Measurements from ENCODE around the gene PBX1. TPM values are rescaled to one million over a fixed set of nuclear protein-coding genes. Genes with fewer than 3 reads are reported as not detected.

The PBX1 gene
- total RNA-seq, 2 experiments from 2014 or later, result 0.18 to 0.37 TPM

DNA sequence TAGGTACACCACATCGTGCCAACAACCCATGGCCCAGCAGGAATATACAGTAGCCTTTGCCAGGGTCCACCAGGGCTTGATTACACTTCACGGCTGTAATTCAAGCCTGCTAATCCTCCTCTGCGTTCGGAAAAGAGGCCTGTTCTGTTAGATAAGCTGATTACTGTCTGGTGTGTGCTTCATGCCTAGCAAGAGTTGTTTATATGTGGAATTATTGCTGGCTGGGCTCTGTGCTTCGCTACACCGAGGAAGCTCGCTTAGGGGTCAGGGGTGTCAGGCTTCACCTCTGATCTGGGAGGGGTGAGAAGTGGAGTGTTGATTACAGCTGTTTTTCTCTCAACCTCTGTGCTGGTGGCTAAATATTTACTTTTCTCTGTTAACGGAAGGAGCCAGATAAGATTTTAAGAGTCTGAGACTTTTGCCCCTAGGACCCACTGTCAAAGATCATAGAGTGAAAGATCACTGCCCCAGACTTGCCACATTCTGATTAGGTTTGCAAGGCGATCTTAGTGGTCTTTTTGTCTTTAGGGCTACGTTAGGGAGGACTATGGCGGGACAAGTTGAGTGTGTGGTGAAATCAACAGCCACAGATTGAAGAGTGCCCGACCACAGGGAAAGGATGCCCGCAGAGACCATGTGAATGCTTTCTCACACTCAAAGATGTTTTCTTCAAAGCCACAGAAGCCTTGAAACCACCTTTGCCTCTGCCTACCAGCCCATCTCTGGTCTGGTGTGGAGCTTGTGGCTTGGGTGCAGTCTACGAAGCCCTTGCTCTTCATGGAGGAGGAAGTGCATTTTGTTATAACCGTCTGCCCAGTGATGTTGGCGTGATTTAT lies 216.1 kb downstream of the PBX1 start:
- intact Hi-C loops (cut with DNase I, micrococcal nuclease), result no loop called here
- DNase-seq (no peak), ATAC-seq (no peak)
- Mint-ChIP-seq H3K27me3 (peaks cover 2% of the 10 kb centered on the region), H3K9me3 (ENCODE audit: low read depth) (no peaks in the 10 kb centered on the region), H3K4me1 (no peaks in the 10 kb centered on the region), H3K36me3 (ENCODE audit: low read depth) (no peaks in the 10 kb centered on the region), H3K4me3 (no peak overlapping the region), H3K27ac (no peak overlapping the region)
- CTCF ChIA-PET, result no interaction called here
- POLR2A ChIA-PET, result no interaction called here

- POLR2A ChIA-PET, result no interaction called here
- Mint-ChIP-seq H3K36me3 (ENCODE audit: low read depth) (no peaks in the 10 kb centered on the region), H3K27me3 (peaks cover 2% of the 10 kb centered on the region), H3K4me3 (no peak overlapping the region), H3K4me1 (no peaks in the 10 kb centered on the region), H3K27ac (no peak overlapping the region), H3K9me3 (ENCODE audit: low read depth) (no peaks in the 10 kb centered on the region)
- intact Hi-C loops (cut with DNase I, micrococcal nuclease), result no loop called here
- CTCF ChIA-PET, result no interaction called here
- ATAC-seq (no peak), DNase-seq (no peak)
Measured at GRCh38 chr1:164777518-164777917, 218.5 kb downstream of the PBX1 start.

DNA sequence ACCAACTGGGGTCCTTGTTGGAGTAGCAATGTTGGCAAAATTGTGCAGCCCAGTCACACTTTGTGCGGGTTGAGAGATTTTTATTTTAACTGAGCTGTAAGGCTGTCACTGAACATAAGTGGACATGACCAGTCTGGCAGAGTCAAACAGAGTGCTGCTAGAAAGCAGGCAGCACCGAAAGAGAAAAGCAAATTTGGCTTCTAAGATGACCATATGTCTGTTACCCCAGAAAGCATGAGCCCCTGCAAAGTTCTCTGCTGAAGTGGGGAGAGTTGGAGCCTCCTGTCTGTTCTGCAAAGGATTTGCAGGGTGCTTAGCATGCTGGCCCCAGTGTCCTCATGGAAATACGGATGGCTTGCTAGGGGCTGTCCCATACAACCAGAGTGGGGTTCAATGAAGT lies 220.4 kb downstream of the PBX1 start:
- ATAC-seq (no peak), DNase-seq (no peak)
- no peak overlapping the region for H3K4me3 Mint-ChIP-seq
- H3K9me3 Mint-ChIP-seq (ENCODE audit: low read depth), result no peaks in the 10 kb centered on the region
- H3K27me3 Mint-ChIP-seq, result peaks cover 2% of the 10 kb centered on the region
- H3K36me3 Mint-ChIP-seq (ENCODE audit: low read depth), result no peaks in the 10 kb centered on the region
- ChIA-PET CTCF (no interaction called here), POLR2A (no interaction called here)
- intact Hi-C loops (cut with DNase I, micrococcal nuclease), result no loop called here
- H3K27ac Mint-ChIP-seq, result no peak overlapping the region
- H3K4me1 Mint-ChIP-seq, result no peaks in the 10 kb centered on the region

GRCh38 chr1:164780111-164780812 lies 221.3 kb downstream of the PBX1 start:
- Mint-ChIP-seq H3K4me1 (no peaks in the 10 kb centered on the region), H3K36me3 (ENCODE audit: low read depth) (no peaks in the 10 kb centered on the region), H3K4me3 (no peak overlapping the region), H3K9me3 (ENCODE audit: low read depth) (no peaks in the 10 kb centered on the region), H3K27me3 (no peaks in the 10 kb centered on the region), H3K27ac (no peak overlapping the region)
- intact Hi-C loops (cut with DNase I, micrococcal nuclease), result loop anchor here in 1 of 2 experiments (10.0 kb wide), 1 partner anchor 105 kb away; no protein-coding TSS in a partner anchor
- DNase-seq, result no peak
- ATAC-seq, result no peak
- POLR2A ChIA-PET, result no interaction called here
- CTCF ChIA-PET, result no interaction called here

- Mint-ChIP-seq H3K9me3 (ENCODE audit: low read depth) (no peaks in the 10 kb centered on the region), H3K4me3 (no peak overlapping the region), H3K27ac (no peak overlapping the region), H3K36me3 (ENCODE audit: low read depth) (no peaks in the 10 kb centered on the region), H3K27me3 (no peaks in the 10 kb centered on the region), H3K4me1 (no peaks in the 10 kb centered on the region)
- POLR2A ChIA-PET, result no interaction called here
- ATAC-seq (no peak), DNase-seq (no peak)
- CTCF ChIA-PET, result no interaction called here
- intact Hi-C loops (cut with DNase I, micrococcal nuclease), result loop anchor here in 1 of 2 experiments (10.0 kb wide), 1 partner anchor 106 kb away; no protein-coding TSS in a partner anchor
Measured at GRCh38 chr1:164780863-164781262, 221.9 kb downstream of the PBX1 start.

DNA sequence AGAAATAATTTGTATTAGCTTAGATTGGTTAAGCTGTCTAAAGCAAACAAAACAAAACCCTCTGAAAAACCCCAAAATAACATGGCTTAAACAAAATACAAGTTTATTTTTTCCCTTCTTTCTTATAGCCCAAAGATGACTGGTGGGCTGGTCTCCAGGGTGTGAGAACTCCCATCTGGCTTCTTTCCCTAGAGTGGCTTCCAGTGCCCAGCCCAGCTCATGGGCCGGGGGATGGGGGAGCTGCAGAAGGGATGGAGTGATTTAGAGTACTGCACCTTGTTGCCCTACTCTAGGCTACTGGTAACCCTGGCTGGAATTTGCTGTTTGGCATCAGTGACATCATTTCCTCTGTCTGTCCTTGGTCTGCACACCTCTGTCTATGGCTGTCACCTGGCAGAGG lies 223.0 kb downstream of the PBX1 start:
- no peak for DNase-seq
- no peaks in the 10 kb centered on the region for H3K36me3 Mint-ChIP-seq (ENCODE audit: low read depth)
- CTCF ChIA-PET, result interaction anchor here (0.7 to 0.8 kb wide), 2 partner anchors 179 to 1056 kb away, joined by 3 read pairs; no protein-coding TSS in a partner anchor
- intact Hi-C loops (cut with DNase I, micrococcal nuclease), result loop anchor here in 1 of 2 experiments (10.0 kb wide), 1 partner anchor 107 kb away; no protein-coding TSS in a partner anchor
- ATAC-seq, result no peak
- H3K9me3 Mint-ChIP-seq (ENCODE audit: low read depth), result no peaks in the 10 kb centered on the region
- no peak overlapping the region for H3K27ac Mint-ChIP-seq
- POLR2A ChIA-PET, result no interaction called here
- no peaks in the 10 kb centered on the region for H3K4me1 Mint-ChIP-seq
- no peaks in the 10 kb centered on the region for H3K27me3 Mint-ChIP-seq
- H3K4me3 Mint-ChIP-seq, result no peak overlapping the region

DNA sequence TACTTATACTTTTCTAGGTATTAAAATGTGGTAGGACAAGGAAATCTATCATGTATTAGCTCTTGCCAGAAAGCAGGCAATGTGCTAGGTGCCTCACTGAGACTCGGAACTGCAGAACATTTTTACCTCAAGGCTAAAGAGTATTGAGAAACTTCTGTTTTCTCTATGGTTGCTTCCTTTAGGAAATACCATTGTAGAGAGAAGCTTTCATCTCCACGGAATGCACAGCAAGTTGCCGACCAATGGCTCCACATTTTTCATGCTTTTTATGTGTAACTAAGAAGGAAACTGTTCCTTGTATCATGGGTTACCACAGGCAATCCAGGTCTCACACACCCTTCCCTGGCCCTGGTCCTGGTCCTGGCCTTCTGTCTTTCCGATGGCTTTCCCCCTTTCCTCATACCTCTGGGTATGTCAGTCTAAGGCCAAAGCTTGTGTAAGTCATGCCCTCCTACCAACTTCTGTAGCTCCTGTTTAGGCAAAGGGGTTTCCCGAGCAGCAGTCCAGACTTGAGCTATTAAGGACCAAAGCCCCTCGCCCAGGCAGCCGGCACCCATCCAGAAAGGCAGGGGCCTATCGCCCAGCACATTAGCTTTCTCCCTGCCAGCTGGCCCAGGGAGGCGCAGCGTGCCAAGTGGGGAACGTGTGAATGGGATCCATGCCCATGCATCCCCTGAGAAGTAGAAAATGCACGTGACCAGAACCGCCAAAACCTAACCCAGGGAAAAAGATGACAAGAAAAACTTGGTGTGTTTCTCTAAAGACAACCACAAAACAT lies 225.0 kb downstream of the PBX1 start:
- Mint-ChIP-seq H3K4me1 (peaks cover 4% of the 10 kb centered on the region), H3K27ac (no peak overlapping the region), H3K9me3 (ENCODE audit: low read depth) (no peaks in the 10 kb centered on the region), H3K27me3 (peaks cover 4% of the 10 kb centered on the region), H3K4me3 (no peak overlapping the region), H3K36me3 (ENCODE audit: low read depth) (no peaks in the 10 kb centered on the region)
- CTCF ChIA-PET, result interaction anchor here (1.0 kb wide), 1 partner anchor 1372 kb away, joined by 4 read pairs; no protein-coding TSS in a partner anchor
- intact Hi-C loops (cut with DNase I, micrococcal nuclease), result loop anchor here in 1 of 2 experiments (10.0 kb wide), 1 partner anchor 109 kb away; no protein-coding TSS in a partner anchor
- no peak for ATAC-seq
- POLR2A ChIA-PET, result no interaction called here
- no peak for DNase-seq

DNA sequence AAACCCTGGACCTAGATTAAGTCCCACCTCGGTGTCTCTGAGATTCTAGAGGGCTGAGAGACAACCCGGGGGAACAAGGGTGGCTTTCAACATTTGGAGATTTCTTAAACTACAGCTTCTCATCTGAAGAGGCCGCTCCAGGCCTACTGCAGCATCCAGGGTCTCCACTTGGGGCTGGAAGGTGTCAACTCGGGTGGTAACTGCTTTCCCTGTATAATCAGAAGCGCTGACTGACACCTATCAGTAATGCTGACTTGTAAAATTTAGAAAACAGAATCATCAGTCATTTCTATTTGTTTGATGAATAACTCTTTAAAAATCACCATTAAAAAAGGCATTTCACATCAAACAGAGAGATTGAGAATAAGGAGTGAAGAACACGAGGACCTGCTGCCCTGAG lies 226.0 kb downstream of the PBX1 start:
- DNase-seq (no peak), ATAC-seq (no peak)
- POLR2A ChIA-PET, result no interaction called here
- intact Hi-C loops (cut with DNase I, micrococcal nuclease), result loop anchor here in 1 of 2 experiments (5.0 to 10.0 kb wide), 3 partner anchors 110 to 1423 kb away; no protein-coding TSS in a partner anchor
- H3K36me3 Mint-ChIP-seq (ENCODE audit: low read depth), result no peaks in the 10 kb centered on the region
- no peak overlapping the region for H3K4me3 Mint-ChIP-seq
- CTCF ChIA-PET, result no interaction called here
- peaks cover 4% of the 10 kb centered on the region for H3K27me3 Mint-ChIP-seq
- no peak overlapping the region for H3K27ac Mint-ChIP-seq
- no peaks in the 10 kb centered on the region for H3K9me3 Mint-ChIP-seq (ENCODE audit: low read depth)
- peaks cover 4% of the 10 kb centered on the region for H3K4me1 Mint-ChIP-seq

DNA sequence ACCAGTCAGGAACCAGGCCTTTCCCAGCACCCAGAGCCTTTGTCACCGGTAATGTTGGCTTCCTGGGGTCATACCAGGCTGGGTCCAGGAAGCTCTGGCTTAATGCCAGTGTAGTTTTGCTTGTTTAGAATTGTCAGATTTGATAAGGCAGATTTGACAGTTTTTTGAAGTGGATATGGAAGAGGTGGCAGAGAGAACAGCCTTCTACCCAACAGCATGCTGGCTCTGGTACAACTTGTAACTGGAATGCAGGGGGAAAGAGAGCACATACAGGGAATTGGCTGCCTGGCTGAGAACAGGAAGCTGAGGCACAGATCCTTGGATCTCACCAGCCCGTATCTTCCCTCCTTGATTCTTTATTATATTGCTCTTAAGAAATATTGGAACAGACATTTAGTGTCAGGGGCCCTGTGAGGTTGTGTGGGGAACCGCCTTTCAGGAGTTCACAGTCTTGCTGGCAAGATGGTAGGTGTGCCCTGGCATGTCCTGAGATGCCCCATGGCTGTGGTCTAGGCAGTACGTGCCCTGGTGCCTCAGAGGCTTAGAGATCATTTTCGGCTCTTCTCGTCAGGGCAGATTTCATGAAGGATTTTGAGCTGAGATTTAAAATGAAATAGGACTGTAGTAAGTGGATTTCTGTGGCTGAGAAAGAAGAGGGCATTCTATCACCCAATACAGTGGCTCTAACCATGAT lies 227.0 kb downstream of the PBX1 start:
- ChIA-PET POLR2A (no interaction called here), CTCF (interaction anchor here (2.4 kb wide), 1 partner anchor 19 kb away, joined by 8 read pairs; no protein-coding TSS in a partner anchor)
- H3K9me3 Mint-ChIP-seq (ENCODE audit: low read depth), result no peaks in the 10 kb centered on the region
- peaks cover 4% of the 10 kb centered on the region for H3K27me3 Mint-ChIP-seq
- peaks cover 4% of the 10 kb centered on the region for H3K4me1 Mint-ChIP-seq
- intact Hi-C loops (cut with DNase I, micrococcal nuclease), result loop anchor here (2.0 to 10.0 kb wide), 4 partner anchors 111 to 1424 kb away; no protein-coding TSS in a partner anchor
- no peak for DNase-seq
- no peak overlapping the region for H3K27ac Mint-ChIP-seq
- no peak overlapping the region for H3K4me3 Mint-ChIP-seq
- H3K36me3 Mint-ChIP-seq (ENCODE audit: low read depth), result no peaks in the 10 kb centered on the region
- no peak for ATAC-seq

DNA sequence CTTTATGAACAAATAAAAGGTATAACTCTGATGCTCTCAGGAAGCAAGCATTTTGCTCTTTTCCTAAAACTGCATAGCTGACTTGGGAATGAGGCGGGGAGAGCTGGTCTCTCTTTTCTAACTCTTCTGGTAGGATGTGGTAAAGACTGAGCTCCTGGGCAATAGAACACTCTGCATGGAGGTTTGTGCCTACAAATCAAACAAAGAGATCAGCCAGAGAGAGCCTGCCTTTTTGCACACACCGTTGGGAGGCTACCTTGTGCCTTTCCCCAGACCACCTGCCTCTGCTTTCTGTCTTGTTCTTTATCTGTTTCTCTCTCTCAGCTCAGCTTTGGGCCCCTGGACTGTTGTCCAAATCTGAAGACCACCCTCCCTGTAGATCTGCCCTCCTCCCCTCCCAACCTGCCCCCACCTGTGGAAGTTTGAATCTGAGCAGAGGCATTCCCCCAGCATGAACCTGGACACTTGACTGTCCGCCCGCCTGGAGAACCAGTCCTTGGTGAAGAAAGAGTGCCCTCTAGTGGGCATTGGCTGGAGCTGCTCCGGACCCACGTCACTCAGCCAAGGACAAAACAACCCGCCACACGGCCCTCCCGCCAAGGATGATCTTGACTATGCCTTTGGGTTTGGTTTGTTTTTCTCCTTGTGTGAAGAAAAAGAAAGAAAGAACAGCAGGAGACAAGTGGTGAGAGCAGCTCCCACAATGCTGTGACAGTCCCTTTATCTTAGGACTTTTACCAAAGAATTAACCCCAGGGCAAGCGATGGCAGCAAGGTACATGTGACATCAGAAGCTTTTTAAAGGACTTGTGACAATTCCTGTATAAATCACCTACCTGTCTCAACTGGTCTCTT lies 228.2 kb downstream of the PBX1 start:
- H3K27me3 Mint-ChIP-seq, result peaks cover 6% of the 10 kb centered on the region

More for the DNA sequence above, 228.2 kb downstream of the PBX1 start:
- ChIA-PET CTCF (interaction anchor here (0.6 to 2.4 kb wide), 12 partner anchors 10 to 1377 kb away, joined by 3 to 8 read pairs (median 3); no protein-coding TSS in a partner anchor), POLR2A (interaction anchor here (0.6 kb wide), 1 partner anchor 297 kb away, joined by 4 read pairs; no protein-coding TSS in a partner anchor)
- H3K4me3 Mint-ChIP-seq, result no peak overlapping the region
- no peak overlapping the region for H3K27ac Mint-ChIP-seq
- DNase-seq, result peak; percentile 74
- no peaks in the 10 kb centered on the region for H3K9me3 Mint-ChIP-seq (ENCODE audit: low read depth)
- H3K36me3 Mint-ChIP-seq (ENCODE audit: low read depth), result no peaks in the 10 kb centered on the region
- peak; percentile 68 for ATAC-seq
- intact Hi-C loops (cut with DNase I, micrococcal nuclease), result loop anchor here (1.0 to 10.0 kb wide), 6 partner anchors 112 to 1425 kb away; no protein-coding TSS in a partner anchor
- peaks cover 4% of the 10 kb centered on the region for H3K4me1 Mint-ChIP-seq

Data from activated CD4-positive, alpha-beta T cell treated with anti-CD3 and anti-CD28 coated beads for 36 hours (primary cell).